H9 (cell line): ENCODE results near the gene LUZP2. TPM values are rescaled to one million over a fixed set of nuclear protein-coding genes. Genes with fewer than 3 reads are reported as not detected.

Experiments used
- DNase-seq: peaks from one replicate; pipeline ENCODE4 v3.0.0-alpha.2; 2017
- H2AFZ ChIP-seq: one replicate; pipeline ENCODE4 v1.6.1; 2013; ENCODE audit warnings: mild to moderate bottlenecking, low read length, control low read depth, moderate library complexity
- H2AK5ac ChIP-seq: 2 replicates; pipeline ENCODE4 v1.6.1; 2013; ENCODE audit warnings: low read length, control low read depth, mixed read lengths; ENCODE audit not compliant: insufficient read length
- H2BK120ac ChIP-seq: one replicate; pipeline ENCODE4 v1.6.1; 2013; ENCODE audit warnings: low read depth, mild to moderate bottlenecking, low read length, control low read depth, inconsistent platforms; ENCODE audit not compliant: poor library complexity, severe bottlenecking
- H2BK12ac ChIP-seq: 2 replicates; pipeline ENCODE4 v1.6.1; 2013; ENCODE audit warnings: low read length, control low read depth, mixed read lengths, low read depth; ENCODE audit not compliant: insufficient read length
- H2BK15ac ChIP-seq: 2 replicates; pipeline ENCODE4 v1.6.1; 2013; ENCODE audit warnings: low read depth, low read length, control low read depth
- H2BK20ac ChIP-seq: one replicate; pipeline ENCODE4 v1.6.1; 2013; ENCODE audit warnings: low read depth, mild to moderate bottlenecking, low read length, control low read depth, inconsistent platforms; ENCODE audit not compliant: poor library complexity, severe bottlenecking
- H2BK5ac ChIP-seq: 2 replicates; pipeline ENCODE4 v1.6.1; 2013; ENCODE audit warnings: low read length, control low read depth, mixed read lengths; ENCODE audit not compliant: insufficient read length
- H3K14ac ChIP-seq: 2 replicates; pipeline ENCODE4 v1.6.1; 2013; ENCODE audit warnings: low read length, control low read depth; ENCODE audit not compliant: insufficient read depth
- H3K18ac ChIP-seq: 2 replicates; pipeline ENCODE4 v1.6.1; 2013; ENCODE audit warnings: low read depth, mild to moderate bottlenecking, mixed read lengths, low read length, control low read depth; ENCODE audit not compliant: insufficient read length
- H3K23ac ChIP-seq: 2 replicates; pipeline ENCODE4 v1.6.1; 2013; ENCODE audit warnings: low read length, control low read depth, mixed read lengths, low read depth; ENCODE audit not compliant: insufficient read length
- H3K23me2 ChIP-seq: 2 replicates; pipeline ENCODE4 v1.6.1; 2013; ENCODE audit warnings: low read depth, mild to moderate bottlenecking, mixed read lengths, low read length, control low read depth; ENCODE audit not compliant: insufficient read length, poor library complexity, severe bottlenecking
- H3K27ac ChIP-seq: 2 replicates; pipeline ENCODE4 v1.5.1; 2013; ENCODE audit warnings: low read length, control low read depth, mixed read lengths, low read depth; ENCODE audit not compliant: insufficient read length
- H3K27me3 ChIP-seq: 2 replicates; pipeline ENCODE4 v1.6.1; 2013; ENCODE audit warnings: low read length, control low read depth, inconsistent platforms; ENCODE audit not compliant: insufficient read depth
- H3K4ac ChIP-seq: 2 replicates; pipeline ENCODE4 v1.6.1; 2013; ENCODE audit warnings: low read depth, mild to moderate bottlenecking, control low read depth, inconsistent platforms, low read length, moderate library complexity
- H3K4me1 ChIP-seq: 2 replicates; pipeline ENCODE4 v1.6.1; 2013; ENCODE audit warnings: low read length, control low read depth, inconsistent platforms; ENCODE audit not compliant: insufficient read depth
- H3K4me2 ChIP-seq: 2 replicates; pipeline ENCODE4 v1.6.1; 2013; ENCODE audit warnings: low read length, control low read depth, mixed read lengths; ENCODE audit not compliant: insufficient read length, insufficient read depth
- H3K56ac ChIP-seq: 2 replicates; pipeline ENCODE4 v1.6.1; 2013; ENCODE audit warnings: low read depth, mild to moderate bottlenecking, mixed read lengths, low read length, control low read depth; ENCODE audit not compliant: insufficient read length
- H3K79me1 ChIP-seq: 2 replicates; pipeline ENCODE4 v1.6.1; 2013; ENCODE audit warnings: low read depth, mild to moderate bottlenecking, moderate library complexity, low read length, control low read depth, inconsistent platforms; ENCODE audit not compliant: insufficient read depth, poor library complexity, severe bottlenecking
- H3K79me2 ChIP-seq: 2 replicates; pipeline ENCODE4 v1.6.1; 2013; ENCODE audit warnings: low read length, control low read depth, inconsistent platforms; ENCODE audit not compliant: insufficient read depth
- H3K9ac ChIP-seq: 2 replicates; pipeline ENCODE4 v1.6.1; 2013; ENCODE audit warnings: low read length, control low read depth, mixed read lengths; ENCODE audit not compliant: insufficient read length; ENCODE audit errors: extremely low read depth
- H3K9me3 ChIP-seq: one replicate; pipeline ENCODE4 v1.6.1; 2013; ENCODE audit warnings: low read depth, low read length, inconsistent platforms; ENCODE audit not compliant: control insufficient read depth
- H3T11ph ChIP-seq: one replicate; pipeline ENCODE4 v1.6.1; 2013; ENCODE audit warnings: mild to moderate bottlenecking, low read length, control low read depth, inconsistent platforms
- H4K20me1 ChIP-seq: one replicate; pipeline ENCODE4 v1.6.1; 2013; ENCODE audit not compliant: control insufficient read depth, insufficient read length, insufficient read depth
- H4K5ac ChIP-seq: 2 replicates; pipeline ENCODE4 v1.6.1; 2013; ENCODE audit warnings: low read depth, mild to moderate bottlenecking, mixed read lengths, low read length, control low read depth; ENCODE audit not compliant: insufficient read length
- H4K8ac ChIP-seq: replicated peaks from 2 replicates; pipeline ENCODE4 v1.6.1; 2013; ENCODE audit warnings: low read length, control low read depth, mixed read lengths, low read depth; ENCODE audit not compliant: insufficient read length
- H4K91ac ChIP-seq: 2 replicates; pipeline ENCODE4 v1.6.1; 2013; ENCODE audit warnings: low read depth, mild to moderate bottlenecking, moderate library complexity, mixed read lengths, low read length, control low read depth; ENCODE audit not compliant: insufficient read length
- H3K27ac Mint-ChIP-seq, 3 experiments: 2 replicates in 2 of 3; 3 replicates in 1 of 3; pipeline ENCODE4 v1.8.0; 2020 to 2021; ENCODE audit warnings: mixed read lengths in 3 of 3, mild to moderate bottlenecking in 1 of 3, moderate library complexity in 1 of 3
- H3K27me3 Mint-ChIP-seq: 2 replicates; pipeline ENCODE4 v1.8.0; 2021; ENCODE audit warnings: low read depth, mild to moderate bottlenecking, moderate library complexity, mixed read lengths
- H3K36me3 Mint-ChIP-seq, 3 experiments: 2 replicates in 2 of 3; 3 replicates in 1 of 3; pipeline ENCODE4 v1.8.0; 2020 to 2021; ENCODE audit warnings: low read depth in 3 of 3, mixed read lengths in 3 of 3; ENCODE audit not compliant: insufficient read depth in 1 of 3
- H3K4me1 Mint-ChIP-seq, 2 experiments: 2 replicates each; pipeline ENCODE4 v1.8.0; 2020; ENCODE audit warnings: mixed read lengths in 2 of 2
- H3K4me3 Mint-ChIP-seq, 2 experiments: 2 replicates in 1 of 2; 3 replicates in 1 of 2; pipeline ENCODE4 v1.8.0; 2020 to 2021; ENCODE audit warnings: mild to moderate bottlenecking in 2 of 2, mixed read lengths in 2 of 2, moderate library complexity in 1 of 2
- H3K9me3 Mint-ChIP-seq, 2 experiments: 2 replicates in 1 of 2; 3 replicates in 1 of 2; pipeline ENCODE4 v1.8.0; 2020; ENCODE audit warnings: mild to moderate bottlenecking in 2 of 2, mixed read lengths in 2 of 2, moderate library complexity in 1 of 2
- CTCF ChIP-seq: fragments of 200-600 bp; sonication (generic); conservative IDR thresholded peaks from 3 replicates; pipeline ENCODE4 v1.8.0; 2021; ENCODE audit warnings: antibody characterized with exemption, mild to moderate bottlenecking
- WGBS: extraction: QIAGEN DNeasy Blood & Tissue Kit; methylation state at CpG from one replicate; pipeline ENCODE4 v1.1.7; 2013; ENCODE audit warnings: missing lambda C conversion rate, low lambda C conversion rate, mixed read lengths; ENCODE audit not compliant: insufficient read length; ENCODE audit errors: extremely low coverage; 5-methylcytosine and 5-hydroxymethylcytosine counted together
- total RNA-seq: library from RNA; stranded (reverse); gene quantifications from 2 replicates; pipeline ENCODE4 v1.2.1, GENCODE V29; 2021

Gene LUZP2
- total RNA-seq, 1 experiment from 2014 or later: 25.4 TPM

DNA sequence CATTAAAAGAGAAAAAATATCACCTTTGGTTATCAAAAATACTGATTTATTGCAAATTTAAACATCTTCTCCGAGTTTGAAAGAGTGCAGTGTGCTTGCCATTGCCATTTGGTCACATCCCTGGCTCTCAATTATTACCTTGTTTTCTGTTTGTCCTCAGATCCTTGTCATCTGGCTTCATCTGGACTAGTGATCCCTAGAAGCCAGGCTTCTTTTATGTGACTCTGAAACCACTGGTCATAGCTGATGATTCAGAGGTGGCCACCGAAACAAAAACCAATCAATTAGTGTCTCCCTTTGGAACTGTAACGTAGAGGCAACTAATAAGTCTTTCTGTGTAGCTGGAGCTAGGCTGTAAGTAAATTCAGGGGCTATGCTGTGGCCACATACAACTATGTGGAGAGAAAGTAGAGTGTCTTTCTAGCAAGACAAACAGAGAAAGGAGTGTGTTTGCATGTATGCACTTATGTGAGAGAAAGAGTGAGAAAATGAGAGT lies 237.9 kb downstream of the LUZP2 start:
- Histone ChIP-seq H3K23ac (no peak overlapping the region), H4K20me1 (no peaks in the 10 kb centered on the region), H3K9me3 (no peaks in the 10 kb centered on the region), H2AFZ (no peak overlapping the region), H4K8ac (no peak overlapping the region), H3T11ph (no peak overlapping the region), H3K27me3 (no peaks in the 10 kb centered on the region), H2BK15ac (no peak overlapping the region), H3K4me1 (no peaks in the 10 kb centered on the region; the same call in 1 of the 2 replicates), H4K91ac (no peak overlapping the region), H2BK20ac (no peak overlapping the region), H3K9ac (no peak overlapping the region), H3K18ac (no peak overlapping the region), H2BK5ac (no peak overlapping the region), H3K23me2 (no peaks in the 10 kb centered on the region), H3K79me1 (no peaks in the 10 kb centered on the region), H3K56ac (no peak overlapping the region), H3K4me2 (no peak overlapping the region), H2BK120ac (no peak overlapping the region), H2AK5ac (no peak overlapping the region), H3K4ac (no peak overlapping the region), H2BK12ac (no peak overlapping the region), H3K14ac (no peak overlapping the region), H4K5ac (no peak overlapping the region), H3K79me2 (no peaks in the 10 kb centered on the region), H3K27ac (no peak overlapping the region)
- DNase-seq: no peak
- no peaks in the 10 kb centered on the region for H3K9me3 Mint-ChIP-seq
- H3K4me1 Mint-ChIP-seq: peaks cover 18 to 24% of the 10 kb centered on the region in 2 experiments
- no peaks in the 10 kb centered on the region for H3K27me3 Mint-ChIP-seq
- peak overlapping the region in 1 of 3 experiments; percentile 19; a peak in 2 of 7 replicates for H3K27ac Mint-ChIP-seq
- no CpG with 5 or more reads among the region's 3 CpGs for WGBS
- H3K36me3 Mint-ChIP-seq: peaks cover 0 to 11% (median 0%) of the 10 kb centered on the region in 3 experiments; a peak in 1 of 7 replicates
- TF ChIP-seq CTCF: no peak
- H3K4me3 Mint-ChIP-seq: no peak overlapping the region
